Measurements from ENCODE around the gene NUP153. TPM values are rescaled to one million over a fixed set of nuclear protein-coding genes. Genes with fewer than 3 reads are reported as not detected.

The NUP153 gene
- total and polyA plus RNA-seq, 10 of the 15 experiments (the other 5 are each of a cell fraction or from before 2014, with no cell fraction given), result 13.9 to 77.7 (median 56.2) TPM

DNA sequence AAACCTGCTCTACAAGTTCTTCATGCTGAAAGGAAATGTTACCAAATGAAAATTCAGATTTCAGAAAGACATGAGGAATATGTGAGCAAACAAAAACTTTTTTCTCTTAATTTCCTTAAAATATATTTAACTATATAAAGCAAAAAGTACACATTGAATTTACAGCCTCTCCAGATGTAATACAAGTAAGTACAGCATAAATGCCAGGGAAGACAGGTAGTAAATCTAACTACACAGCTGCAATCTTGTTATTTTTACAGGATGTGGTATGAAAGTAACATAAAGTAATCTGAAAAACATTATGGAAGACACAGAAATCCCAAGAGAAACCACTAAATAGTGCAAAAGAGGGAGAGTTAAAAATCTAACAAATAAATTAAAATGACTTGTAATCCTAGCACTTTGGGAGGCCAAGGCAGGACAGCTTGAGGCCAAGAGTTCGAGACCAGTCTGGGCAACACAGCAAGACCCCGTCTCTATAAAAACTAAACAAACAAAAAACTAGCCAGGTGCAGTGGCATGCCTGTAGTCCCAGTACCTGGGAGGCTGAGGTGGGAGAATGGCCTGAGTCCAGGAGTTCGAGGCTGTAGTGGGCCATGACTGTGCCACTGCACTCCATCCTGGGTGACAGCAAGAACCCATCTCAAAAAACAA lies 55.9 kb downstream of the NUP153 start:
- Histone ChIP-seq H4K20me1 (ENCODE audit: control insufficient read depth, insufficient read depth) (no peaks in the 10 kb centered on the region), H3K4me2 (ENCODE audit: control insufficient read depth, insufficient read depth) (no peak overlapping the region), H3K27me3 (replicated peaks in 1 of 2; ENCODE audit: control insufficient read depth in 2 of 2, insufficient read depth in 2 of 2, low read length in 1 of 2) (no peaks in the 10 kb centered on the region), H3K9me3 (replicated peaks; ENCODE audit: control insufficient read depth, insufficient read depth, low read length) (no peaks in the 10 kb centered on the region), H3K27ac (ENCODE audit: control insufficient read depth, insufficient read depth) (no peak overlapping the region), H2AFZ (ENCODE audit: control insufficient read depth, low read depth, low read length) (no peak overlapping the region), H3K79me2 (ENCODE audit: control insufficient read depth, insufficient read depth, low read length) (no peaks in the 10 kb centered on the region), H3K4me3 (no peak overlapping the region), H3K4me1 (ENCODE audit: control insufficient read depth, insufficient read depth, low read length) (no peaks in the 10 kb centered on the region), H3K9ac (ENCODE audit: control insufficient read depth, insufficient read depth, low read length) (no peak overlapping the region), H3K36me3 (ENCODE audit: control insufficient read depth in 2 of 2, insufficient read depth in 2 of 2, low read length in 1 of 2) (peaks cover 2 to 19% of the 10 kb centered on the region in 2 experiments; a peak in 3 of 4 replicates)
- ChIA-PET SMC1A (ENCODE audit: uncharacterized antibody, unreplicated experiment) (interaction anchor here (1.4 kb wide), 1 partner anchor 11 kb away, joined by 3 read pairs; no protein-coding TSS in a partner anchor), CTCF (no interaction called here), RAD21 (ENCODE audit: unreplicated experiment) (no interaction called here), POLR2A (no interaction called here)
- intact Hi-C loops (cut with micrococcal nuclease; ENCODE audit: unreplicated experiment), result no loop called here
- no peak for FAIRE-seq
- no TSS peak for BruUV-seq (replicated peaks)
- in situ Hi-C loops (cut with MboI), result no loop called here
- TF ChIP-seq ZBTB33 (IDR thresholded peaks at IDR 0.05) (no peak), SREBF2 (IDR thresholded peaks at IDR 0.05; ENCODE audit: low read length) (no peak), NFXL1 (IDR thresholded peaks at IDR 0.05; ENCODE audit: borderline replicate concordance) (no peak), PML (IDR thresholded peaks at IDR 0.05; ENCODE audit: low read length) (no peak), IRF3 (IDR thresholded peaks at IDR 0.05) (no peak), EZH2 (IDR thresholded peaks at IDR 0.05; ENCODE audit: borderline replicate concordance, control insufficient read depth, low read depth, low read length) (no peak), HDAC2 (IDR thresholded peaks at IDR 0.05) (no peak), ZNF687 (IDR thresholded peaks at IDR 0.05) (no peak), CREB1 (IDR thresholded peaks at IDR 0.05; ENCODE audit: low read depth) (no peak), MEF2A (IDR thresholded peaks at IDR 0.05; ENCODE audit: insufficient read depth, low read depth, low read length) (no peak), NFYB (IDR thresholded peaks at IDR 0.05; ENCODE audit: insufficient read depth, low read depth, low read length) (no peak)
- WGBS (ENCODE audit: insufficient coverage, insufficient replicate concordance, low lambda C conversion rate, missing lambda C conversion rate), result 98% methylated on average over 3 of the region's 3 CpGs
- ATAC-seq, result no peak
- no peak for DNase-seq (ENCODE audit: low read depth, low spot score)

Data from GM12878 (cell line).